Inflammatory macrophage treated with lipopolysaccharide for 4 hours (primary cell): ENCODE measurements around the gene LYPD3.
"Not testable (repeated sequence)": the region's sequence is repeated elsewhere in the genome, so short reads cannot be mapped to it uniquely, and the experiment has no call there.

ENCODE experiments used
- DNase-seq: peaks from one replicate; pipeline ENCODE4 v3.0.0-alpha.2; 2020

The LYPD3 gene

DNA sequence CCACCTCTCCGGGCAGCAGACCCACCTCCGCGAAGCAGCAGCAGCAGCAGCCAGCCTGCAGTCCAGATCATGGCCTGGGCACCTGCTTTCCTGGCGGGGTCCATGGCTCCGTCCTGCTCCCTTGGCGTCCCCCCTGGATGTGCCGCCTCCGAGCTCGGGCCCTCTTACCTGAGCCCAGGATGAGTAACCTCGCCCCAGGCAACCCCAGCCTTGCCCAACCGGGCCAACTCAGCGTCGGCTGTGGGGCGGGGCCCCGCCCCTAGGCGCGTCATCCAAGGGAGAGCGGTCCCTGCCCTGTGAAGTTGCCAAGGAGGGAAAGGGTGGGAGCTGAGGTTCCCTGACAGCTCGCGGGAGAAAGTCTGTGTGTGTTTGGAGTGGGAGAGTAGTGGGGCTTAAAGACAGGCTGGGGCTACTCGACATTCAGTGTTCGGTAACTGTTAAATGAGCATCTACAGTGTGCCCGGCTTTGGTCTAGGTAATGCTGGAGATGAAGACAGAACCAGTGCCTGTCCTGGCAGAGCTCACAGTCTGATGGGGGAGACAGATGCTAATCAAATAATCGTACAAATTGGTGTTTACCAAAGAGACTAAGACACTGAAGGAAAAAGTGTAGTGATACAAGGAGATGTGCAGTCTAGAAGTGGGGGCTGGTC is at the start of gene LYPD3:
Gene LYPD3 (minus strand): TSS at position 141 of the 653 bp plus-strand sequence. CDS start 37 bp downstream, at position 104.
- DNase-seq: peak; percentile 67

DNA sequence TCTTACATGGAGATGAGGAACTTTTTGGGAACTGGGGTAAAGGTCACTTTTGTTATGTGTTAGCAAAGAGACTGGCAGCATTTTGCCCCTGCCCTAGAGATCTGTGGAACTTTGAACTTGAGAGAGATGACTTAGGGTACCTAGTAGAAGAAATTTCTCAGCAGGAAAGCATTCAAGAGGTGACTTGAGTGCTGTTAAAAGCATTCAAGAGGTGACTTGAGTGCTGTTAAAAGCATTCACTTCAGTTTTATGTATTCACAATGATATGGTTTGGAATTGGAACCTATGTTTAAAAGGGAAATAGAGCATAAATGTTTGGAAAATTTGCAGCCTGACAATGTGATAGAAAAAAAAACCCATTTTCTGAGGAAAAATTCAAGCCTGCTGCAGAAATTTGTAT is 47.0 kb upstream of the LYPD3 start:
- not testable (repeated sequence) for DNase-seq

DNA sequence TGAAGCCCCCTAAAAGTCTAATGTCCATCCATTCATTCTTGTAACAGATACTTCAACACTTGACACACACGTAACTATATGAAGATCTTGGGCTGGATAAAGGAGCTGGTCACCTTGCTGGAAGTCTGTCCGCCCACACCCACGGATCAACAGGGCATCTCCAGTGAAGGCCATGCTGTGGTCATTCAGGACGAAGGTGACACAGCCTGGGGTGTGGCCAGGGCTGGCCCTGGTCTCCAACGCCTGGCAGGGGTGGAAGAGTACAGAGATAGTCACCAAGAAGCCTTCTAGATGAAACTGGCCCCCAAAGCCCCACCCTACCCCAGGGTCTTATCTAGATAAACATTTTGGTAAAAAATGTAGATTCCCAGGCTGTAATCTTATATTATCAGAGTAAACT is 45.9 kb upstream of the LYPD3 start:
- DNase-seq: no peak

DNA sequence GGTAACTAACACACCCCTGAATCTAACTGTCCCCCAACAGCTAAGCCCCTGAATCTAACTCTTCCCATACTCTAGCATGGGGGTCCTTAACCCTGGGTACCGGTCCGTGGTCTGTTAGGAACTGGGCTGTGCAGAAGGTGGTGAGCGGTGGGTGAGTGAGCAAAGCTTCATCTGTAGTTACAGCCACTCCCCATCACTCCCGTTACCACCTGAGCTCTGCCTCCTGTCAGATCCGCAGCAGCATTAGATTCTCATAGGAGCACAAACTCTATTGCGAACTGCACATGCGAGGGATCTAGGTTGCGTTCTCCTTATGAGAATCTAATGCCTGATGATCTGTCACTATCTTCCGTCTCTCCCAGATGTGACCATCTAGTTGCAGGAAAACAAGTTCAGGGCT is 45.3 kb upstream of the LYPD3 start:
- DNase-seq: no peak

DNA sequence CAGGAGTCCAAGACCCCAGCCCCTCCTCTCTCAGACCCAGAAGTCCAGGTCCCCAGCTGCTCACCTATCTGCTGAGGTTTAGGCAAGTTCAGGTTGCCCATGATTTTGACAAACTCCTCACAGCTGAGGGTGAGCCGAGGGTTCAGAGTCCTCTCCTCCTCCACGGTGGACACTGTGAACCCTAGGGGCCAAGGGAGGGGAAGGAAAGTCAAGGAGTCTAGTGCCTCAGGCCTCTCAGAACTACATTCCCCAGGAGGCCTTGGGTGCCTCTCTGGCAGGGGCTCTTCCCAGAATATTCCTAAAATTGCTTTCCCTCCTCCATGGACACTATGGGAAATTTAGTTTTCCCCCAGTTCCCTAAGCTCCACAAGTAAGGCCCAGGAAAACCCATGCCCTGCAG is 42.5 kb upstream of the LYPD3 start:
- DNase-seq: no peak

DNA sequence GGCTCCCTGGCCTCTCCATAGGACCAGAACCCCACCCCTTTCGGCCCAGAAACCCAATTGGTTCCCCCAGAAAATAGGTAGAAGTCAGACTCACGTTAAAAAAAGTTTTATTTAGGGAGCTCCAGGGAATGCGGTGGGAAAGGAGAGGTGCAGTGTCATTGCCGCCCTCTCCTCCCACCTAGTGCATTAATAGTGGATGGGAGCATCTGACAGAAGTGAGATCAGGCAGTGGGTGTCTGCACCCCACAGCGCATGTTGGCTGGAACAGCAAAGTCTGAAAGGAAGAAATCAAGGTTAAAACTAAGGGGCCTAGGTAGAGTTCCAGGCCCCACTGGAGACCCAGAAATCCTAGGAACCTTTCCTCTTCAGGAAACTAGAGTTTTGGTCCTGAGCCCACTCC is 41.2 kb upstream of the LYPD3 start:
- DNase-seq: no peak

DNA sequence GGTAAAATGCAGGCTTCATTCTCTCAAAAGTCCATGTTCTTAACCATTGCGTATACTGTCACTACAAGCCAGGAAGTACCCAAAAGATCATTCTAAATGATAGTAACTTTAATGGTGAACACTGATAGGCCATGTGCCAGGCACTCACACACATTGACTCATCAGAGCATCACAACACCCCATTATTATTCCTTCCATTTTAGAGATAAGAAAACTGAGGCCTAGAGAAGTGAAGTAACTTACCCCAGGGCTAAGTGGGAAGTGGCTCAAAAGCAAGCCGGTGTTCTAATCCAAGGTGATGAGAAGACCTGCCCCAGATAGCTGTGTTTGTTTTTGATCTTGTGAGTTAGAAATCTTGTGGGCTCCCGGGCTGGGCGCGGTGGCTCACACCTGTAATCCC is 40.5 kb upstream of the LYPD3 start:
- no peak for DNase-seq

DNA sequence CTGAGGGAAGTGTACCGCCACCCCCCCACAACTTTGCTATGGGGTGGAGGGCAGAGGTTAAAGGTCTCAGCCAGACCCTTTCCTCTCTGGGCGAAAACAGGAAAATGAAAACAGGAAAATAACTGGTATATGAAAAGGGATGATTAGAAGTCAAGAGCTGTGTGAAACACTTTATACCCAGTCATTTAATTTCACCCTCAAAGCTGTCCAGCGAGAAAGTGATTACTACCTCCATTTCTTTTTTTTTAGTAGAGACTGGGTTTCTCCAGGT is 39.7 kb upstream of the LYPD3 start:
- no peak for DNase-seq

DNA sequence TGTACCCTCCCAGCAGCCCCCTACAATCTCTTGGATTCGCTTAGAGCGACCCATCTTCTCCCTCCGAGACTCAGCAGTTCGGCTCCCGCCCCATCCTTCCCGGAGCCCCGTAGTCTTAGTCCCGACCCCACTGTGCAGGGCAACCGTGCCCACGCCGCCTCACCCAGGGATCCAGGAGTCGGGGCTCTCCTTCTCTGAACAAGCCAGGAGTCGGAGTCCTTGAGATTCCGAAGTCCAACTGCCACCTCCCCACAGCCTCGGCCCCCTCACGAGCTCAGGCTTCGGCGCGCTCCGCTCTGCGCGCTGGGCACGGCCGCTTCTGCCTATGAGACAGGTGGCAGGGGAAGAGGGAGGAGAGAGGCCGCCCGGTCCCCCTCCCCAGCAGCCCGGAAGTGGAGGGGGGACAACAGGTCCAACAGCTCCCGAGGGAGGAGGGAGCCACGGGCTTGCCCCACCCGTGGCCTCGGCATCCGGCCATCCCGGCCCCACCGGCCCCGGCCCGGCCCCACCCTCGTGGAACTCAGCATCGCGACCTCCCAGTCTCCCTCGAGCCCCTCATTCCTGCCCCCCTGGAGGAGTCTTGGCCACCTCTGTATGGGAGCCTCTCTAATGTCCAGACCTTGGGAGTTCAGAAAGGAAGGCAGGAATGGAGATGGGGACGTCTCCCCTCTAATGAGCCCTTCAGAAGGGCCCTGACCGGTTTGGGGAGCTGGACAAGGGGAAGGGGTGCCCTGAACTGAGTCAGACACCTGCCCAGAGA is 39.2 kb upstream of the LYPD3 start, which contains the start of gene PHLDB3:
Gene PHLDB3 (minus strand): TSS at position 321 of the 760 bp plus-strand sequence. CDS start 628 bp downstream, outside the sequence.
- DNase-seq: no peak

DNA sequence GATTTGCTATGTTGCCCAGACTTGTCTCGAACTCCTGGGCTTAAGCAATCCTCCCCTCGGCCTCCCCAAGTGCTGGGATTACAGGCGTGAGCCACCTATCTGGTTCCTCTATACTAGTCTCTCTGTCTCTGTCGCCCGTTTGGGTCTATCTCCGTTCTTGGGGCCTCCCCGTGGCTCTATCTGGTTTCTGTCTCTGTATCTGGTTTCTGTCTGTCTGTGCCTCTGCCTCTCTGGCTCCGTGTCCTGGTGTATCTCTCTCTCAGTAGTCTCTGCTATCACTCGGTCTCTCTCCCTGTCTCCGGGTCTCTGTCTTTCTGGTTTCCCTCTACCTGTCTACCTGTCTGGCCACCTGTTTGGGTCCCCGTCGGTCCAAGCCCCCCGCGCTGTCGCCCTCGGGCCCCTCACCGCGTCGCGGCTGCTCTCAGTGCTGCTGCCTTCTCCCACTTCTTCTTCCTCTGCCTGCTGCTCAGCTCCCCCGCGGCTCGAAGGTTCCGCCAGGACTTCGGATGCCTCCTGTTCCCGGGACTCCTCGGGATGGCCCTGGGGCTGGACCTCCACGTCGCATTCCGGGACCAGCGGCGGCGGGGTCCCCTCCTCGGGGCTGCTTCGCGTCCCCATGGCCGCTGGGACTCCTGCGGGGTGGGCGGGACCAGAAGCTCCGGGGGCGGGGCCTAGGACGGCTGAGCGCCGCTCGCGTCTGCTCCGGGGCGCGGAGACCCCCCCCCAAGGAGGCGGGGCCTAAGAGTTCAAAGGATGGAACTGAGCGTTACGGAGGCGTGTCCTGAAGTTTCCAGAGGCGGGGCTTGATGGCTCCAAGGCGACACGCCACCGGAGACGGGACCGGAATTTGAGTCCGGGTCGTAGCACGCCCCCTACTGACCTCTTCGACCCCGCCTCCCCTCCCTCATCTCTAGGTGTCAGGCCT is 38.4 kb upstream of the LYPD3 start:
- DNase-seq: peak; percentile 89

DNA sequence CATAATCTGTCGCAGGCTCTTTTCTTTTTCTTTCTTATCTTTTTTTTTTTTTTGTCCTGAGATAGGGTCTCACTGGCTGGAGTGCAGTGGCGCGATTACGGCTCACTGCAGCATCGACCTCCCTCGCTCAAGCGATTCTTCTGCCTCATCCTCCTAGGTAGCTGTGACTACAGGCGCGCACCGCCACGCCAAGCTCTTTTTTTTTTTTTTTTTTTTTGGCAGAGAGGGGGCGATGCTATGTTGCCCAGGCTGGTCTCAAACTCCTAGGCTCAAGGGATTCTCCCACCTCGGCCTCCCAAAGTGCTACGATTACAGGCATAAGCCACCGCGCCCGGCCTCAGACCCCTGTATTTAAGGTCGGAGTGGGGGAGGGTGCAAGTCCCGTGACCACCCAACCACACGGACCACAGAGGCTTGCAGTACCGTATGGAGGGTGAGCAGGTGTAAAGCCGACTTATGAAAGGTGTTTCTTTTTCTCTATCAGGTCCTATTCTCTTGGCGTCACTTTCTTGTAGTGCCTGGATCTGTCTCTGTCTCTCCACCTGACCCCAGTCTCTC is 37.1 kb upstream of the LYPD3 start:
- DNase-seq: no peak

DNA sequence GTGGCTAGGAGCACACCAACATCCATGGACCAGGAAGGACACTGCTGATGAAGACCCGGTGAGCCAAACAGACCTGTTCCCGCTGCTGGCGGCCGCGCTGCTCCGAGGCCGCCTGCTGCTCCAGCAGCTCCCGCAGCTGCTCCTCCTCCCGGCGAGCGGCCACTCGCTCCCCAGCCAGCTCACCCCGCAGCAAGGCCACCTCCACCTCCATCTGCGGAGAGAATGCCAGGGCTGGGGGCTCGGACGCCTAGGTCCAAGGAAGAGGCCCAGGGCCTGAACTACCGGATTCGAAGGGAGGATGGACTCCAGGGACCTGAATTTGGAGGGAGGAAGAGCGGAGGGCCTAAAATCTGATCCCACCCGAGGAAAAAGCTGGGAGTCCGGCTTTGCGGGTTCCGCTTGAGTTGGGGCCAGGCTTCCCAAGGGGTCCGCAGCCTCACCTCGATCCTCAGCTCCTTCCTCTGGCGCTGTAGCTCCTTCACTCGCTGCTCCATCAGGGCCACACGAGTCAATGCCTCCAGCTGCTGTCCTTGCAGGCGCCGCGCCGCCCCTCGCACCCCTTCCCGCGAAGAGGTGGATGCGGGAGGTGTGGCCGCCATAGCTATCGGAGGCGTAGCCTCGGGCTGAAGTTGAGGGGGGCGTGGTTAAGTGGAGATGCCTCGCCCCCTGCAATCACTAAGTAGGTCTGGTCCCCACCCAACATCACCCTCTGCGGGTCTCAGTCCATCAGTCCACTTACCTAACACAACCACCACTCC is 36.4 kb upstream of the LYPD3 start:
- DNase-seq: no peak

DNA sequence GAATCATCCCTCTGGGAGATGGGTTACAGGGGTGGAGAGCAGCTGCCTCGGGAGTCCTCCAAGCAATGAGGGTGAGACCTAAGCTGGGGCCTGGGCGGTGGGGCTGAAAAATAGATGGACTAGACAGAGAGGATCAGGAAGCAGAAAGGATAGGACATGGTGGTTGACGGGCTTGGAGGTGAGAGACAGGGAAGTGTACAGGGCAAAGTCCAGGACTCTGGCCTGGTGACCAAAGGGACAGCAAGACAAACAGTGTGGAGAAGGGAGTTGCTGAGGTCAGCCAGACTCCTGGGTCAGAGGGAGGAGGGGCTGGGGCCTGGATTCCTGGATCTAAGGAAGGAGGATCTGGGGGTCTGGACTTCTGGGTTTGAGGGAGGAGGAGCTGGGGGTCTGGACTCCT is 33.6 kb upstream of the LYPD3 start:
- no peak for DNase-seq

DNA sequence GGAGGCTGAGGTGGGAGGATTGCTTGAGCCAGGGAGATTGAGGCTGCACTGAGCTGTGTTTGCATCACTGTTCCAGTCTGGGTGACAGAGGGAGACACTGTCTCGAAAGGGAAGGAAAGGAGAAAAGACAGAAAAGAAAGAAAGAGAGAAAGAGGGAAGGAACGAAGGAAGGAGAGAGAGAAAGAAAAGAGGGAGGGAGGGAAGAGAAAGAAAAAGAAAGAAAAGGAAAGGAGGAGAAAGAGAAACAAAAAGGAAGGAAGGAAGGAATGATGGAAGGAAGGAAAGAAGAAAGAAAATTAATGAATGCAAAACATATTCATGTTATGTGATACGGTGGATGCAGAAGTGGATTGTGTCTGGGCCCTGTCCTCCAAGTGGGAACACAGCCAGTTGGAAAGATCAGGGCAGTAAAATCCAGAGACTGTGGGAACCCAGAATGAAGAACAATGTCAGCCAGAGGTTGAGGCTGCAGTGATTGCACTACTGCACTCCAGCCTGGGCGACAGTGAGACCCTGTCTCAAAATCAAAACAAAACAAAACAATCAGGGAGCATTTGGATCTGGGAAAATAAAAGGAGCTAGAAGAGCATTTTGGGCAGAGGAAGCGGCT is 32.9 kb upstream of the LYPD3 start:
- no peak for DNase-seq

DNA sequence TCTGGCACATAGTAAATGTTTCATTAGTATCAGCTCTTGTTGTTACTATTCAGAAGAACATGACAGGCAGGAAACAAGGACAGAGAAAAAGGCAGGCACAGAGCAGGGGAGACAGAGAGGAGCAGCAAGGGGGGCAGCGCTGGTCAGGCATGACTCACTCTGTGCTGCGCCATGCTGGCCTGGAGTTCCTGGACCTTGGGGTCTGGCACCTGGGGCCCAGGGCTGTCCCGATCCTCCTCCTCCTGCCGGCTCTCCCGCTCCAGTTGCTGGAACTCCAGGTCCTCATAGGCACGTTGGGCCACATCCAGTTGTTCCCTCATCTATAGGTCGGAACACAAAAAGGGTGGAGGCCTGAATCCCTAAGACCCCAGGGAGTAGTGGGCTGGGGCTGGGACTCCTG is 31.6 kb upstream of the LYPD3 start:
- no peak for DNase-seq

DNA sequence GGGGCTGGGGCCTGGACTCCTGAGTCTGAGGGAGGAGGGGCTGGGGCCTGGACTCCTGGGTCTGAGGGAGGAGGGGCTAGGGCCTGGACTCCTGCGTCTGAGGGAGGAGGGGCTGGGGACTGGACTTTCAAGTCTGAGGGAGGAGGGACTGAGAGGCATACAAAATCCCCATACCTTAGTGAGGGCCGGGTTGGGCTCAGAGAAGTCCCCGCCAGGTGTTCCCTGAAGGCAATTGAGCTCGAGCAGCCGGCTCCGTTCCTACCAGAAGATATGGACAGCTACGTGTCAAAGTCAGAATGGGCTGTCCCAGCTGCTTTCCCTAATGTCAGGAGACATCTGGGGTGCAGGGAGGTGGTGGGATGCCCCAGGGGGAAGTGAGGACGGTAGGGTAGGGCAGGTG is 29.7 kb upstream of the LYPD3 start:
- no peak for DNase-seq

DNA sequence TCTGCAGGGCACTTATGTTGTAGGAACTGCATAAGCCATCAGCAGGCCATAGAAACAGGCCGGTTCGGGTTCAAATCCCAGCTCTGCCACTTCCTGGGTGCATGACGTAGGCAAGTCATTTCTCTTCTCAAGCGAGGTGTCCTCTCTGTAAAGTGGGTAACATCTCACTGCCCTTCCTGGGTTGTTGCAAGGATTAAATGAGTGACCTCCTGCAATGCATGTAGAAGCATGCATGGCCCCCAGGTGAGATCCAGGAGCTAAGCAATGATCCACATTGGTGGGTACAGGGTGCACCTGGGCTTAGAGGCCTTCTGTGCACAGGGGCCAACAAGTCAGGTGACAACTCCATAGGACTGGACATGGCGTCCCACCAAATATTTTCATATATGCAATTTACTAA is 25.4 kb upstream of the LYPD3 start:
- no peak for DNase-seq

DNA sequence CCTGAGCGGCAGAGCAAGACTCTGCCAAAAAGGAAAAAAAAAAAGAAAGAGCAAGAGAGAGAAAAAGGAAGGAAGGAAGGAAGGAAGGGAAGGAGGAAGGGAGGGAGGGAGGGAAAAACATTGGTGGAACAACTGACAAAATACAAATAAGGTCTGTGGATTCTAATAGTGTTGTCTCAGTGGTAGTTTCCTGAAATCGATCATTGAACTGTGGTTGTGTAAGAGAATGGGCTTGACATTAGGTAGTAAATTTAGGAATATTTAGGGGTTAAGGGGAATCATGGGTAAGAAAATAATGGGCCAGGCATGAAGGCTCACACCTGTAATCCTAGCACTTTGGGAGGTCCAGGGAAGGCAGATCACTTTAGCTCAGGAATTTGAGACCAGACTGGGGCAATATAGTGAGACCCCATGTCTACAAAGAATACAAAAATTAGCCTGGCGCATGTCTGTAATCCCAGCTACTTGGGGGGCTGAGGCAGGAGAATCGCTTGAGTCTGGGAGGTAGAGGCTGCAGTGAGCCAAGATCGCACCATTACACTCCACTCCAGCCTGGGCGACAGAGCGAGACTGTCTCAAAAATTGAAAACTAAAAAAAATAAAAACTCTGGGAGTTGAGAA is 24.7 kb upstream of the LYPD3 start:
- DNase-seq: no peak

DNA sequence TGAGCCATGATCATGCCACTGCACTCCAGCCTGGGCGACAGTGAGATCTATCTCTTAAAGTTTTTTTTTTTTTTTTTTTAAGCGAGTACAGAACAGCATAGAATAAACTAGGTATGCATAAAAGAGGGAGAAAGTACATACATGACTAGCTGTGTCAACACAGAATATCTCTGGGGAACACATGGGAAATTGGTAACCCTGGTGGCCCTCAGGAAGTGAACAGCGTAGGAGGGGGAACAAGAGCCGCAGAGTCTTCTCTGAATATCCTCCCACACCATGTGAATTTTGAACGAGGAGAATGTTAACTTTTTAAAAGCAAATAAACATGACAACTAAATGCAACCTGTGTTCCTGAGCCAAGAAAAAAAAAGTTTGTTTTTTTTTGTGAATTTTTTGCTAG is 23.9 kb upstream of the LYPD3 start:
- DNase-seq: peak; percentile 65

DNA sequence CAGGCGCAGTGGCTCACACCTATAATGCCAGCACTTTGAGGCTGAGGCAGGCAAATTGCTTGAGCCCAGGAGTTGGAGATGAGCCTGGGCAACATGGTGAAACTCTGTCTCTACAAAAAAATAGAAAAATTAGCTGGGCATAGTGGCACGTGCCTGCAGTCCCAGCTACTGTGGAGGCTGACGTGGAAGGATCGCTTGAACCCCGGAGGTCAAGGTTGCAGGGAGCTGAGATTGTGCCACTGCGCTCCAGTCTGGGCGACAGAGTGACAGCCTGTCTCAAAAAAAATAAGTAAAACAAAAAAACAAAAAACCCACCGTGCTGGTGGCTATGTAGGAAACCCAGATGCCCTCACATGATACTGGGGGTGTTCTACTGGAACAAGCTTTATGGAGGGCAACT is 22.8 kb upstream of the LYPD3 start:
- DNase-seq: no peak

DNA sequence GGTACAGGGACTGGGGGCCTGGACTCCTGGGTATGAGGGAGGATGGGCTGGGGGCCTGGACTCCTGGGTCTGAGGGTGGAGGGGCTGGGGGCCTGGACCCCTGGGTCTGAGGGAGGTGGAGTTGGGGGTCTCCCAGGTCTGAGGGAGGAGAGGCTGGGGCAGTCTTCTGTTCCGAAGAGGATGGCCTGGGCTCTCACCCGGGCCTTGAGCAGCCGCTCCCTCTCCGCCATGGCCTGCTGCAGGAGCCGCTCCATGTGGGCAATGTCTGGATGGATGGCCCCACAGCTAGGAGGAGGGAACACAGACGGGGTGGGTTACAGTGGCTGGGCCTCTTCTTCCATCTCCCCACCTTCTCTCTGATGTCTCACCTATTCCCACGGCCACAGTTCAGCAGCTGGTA is 21.0 kb upstream of the LYPD3 start:
- DNase-seq: no peak

DNA sequence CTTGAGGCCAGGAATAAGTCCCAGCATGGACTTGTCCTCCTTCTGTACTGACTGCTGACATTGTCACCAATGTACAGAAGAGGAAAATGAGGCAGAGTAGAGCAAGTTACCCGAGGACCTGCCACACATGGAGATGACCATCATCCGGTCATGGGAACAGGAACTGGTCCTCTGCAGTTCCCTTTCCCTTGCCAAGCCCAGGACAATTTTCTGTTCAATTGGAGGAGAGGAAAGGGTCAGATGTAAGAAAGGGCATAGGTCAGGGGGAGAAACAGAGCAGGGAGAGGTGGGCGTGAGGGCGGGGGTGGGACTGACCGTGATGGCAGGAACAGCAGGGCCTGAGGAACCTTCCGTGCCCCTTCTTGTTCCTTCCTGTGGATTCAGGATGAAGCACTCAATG is 20.5 kb upstream of the LYPD3 start:
- peak; percentile 43 for DNase-seq
